HG02981 (cell line): ENCODE measurements around the gene RFK.
"Not testable (repeated sequence)": the region's sequence is repeated elsewhere in the genome, so short reads cannot be mapped to it uniquely, and the experiment has no call there.

Experiments
- ATAC-seq: cut with Tn5 transposase; IDR thresholded peaks from one replicate; pipeline ENCODE4 v1.9.1; 2021; ENCODE audit warnings: mild to moderate bottlenecking, moderate library complexity; ENCODE audit not compliant: unreplicated experiment

RFK gene

GRCh38 chr9:76372336-76372735, 21.9 kb downstream of the RFK start:
- no peak for ATAC-seq

GRCh38 chr9:76371901-76372300, 22.3 kb downstream of the RFK start:
- no peak for ATAC-seq

- no peak for ATAC-seq
These were observed 23.7 kb downstream of the RFK start for GRCh38 chr9:76370396-76371023.

GRCh38 chr9:76369583-76369982, 24.6 kb downstream of the RFK start:
- ATAC-seq, result no peak

- ATAC-seq, result no peak
These were observed 28.0 kb downstream of the RFK start for GRCh38 chr9:76366275-76366674.

GRCh38 chr9:76365028-76365427, 29.2 kb downstream of the RFK start:
- no peak for ATAC-seq

- ATAC-seq, result no peak
These were observed 31.2 kb downstream of the RFK start for GRCh38 chr9:76363032-76363395.

- not testable (repeated sequence) for ATAC-seq
These were observed 31.7 kb downstream of the RFK start for GRCh38 chr9:76362332-76363031.

- ATAC-seq, result no peak
These were observed 34.5 kb downstream of the RFK start for GRCh38 chr9:76359766-76360165.

GRCh38 chr9:76359365-76359764, 34.9 kb downstream of the RFK start:
- no peak for ATAC-seq

GRCh38 chr9:76358628-76359280, 35.5 kb downstream of the RFK start:
- no peak for ATAC-seq

GRCh38 chr9:76357555-76357954, 36.7 kb downstream of the RFK start:
- ATAC-seq, result no peak

GRCh38 chr9:76355886-76356285, 38.3 kb downstream of the RFK start:
- ATAC-seq, result no peak

- no peak for ATAC-seq
These were observed 40.0 kb downstream of the RFK start for GRCh38 chr9:76354221-76354620.

GRCh38 chr9:76353280-76353679, 40.9 kb downstream of the RFK start:
- no peak for ATAC-seq

GRCh38 chr9:76352026-76352620, 42.1 kb downstream of the RFK start:
- no peak for ATAC-seq

GRCh38 chr9:76351006-76351405, 43.2 kb downstream of the RFK start:
- no peak for ATAC-seq

GRCh38 chr9:76349865-76350264, 44.4 kb downstream of the RFK start:
- no peak for ATAC-seq

- ATAC-seq, result no peak
These were observed 51.4 kb downstream of the RFK start for GRCh38 chr9:76342858-76343257.

- ATAC-seq, result no peak
These were observed 52.0 kb downstream of the RFK start for GRCh38 chr9:76342201-76342600.

GRCh38 chr9:76341616-76342015, 52.6 kb downstream of the RFK start:
- ATAC-seq, result no peak

- ATAC-seq, result no peak
These were observed 55.8 kb downstream of the RFK start for GRCh38 chr9:76338418-76338817.
